ENCODE results near the gene BMP8A.
"Not testable (repeated sequence)": the region's sequence is repeated elsewhere in the genome, so short reads cannot be mapped to it uniquely, and the experiment has no call there.

Gene BMP8A

DNA sequence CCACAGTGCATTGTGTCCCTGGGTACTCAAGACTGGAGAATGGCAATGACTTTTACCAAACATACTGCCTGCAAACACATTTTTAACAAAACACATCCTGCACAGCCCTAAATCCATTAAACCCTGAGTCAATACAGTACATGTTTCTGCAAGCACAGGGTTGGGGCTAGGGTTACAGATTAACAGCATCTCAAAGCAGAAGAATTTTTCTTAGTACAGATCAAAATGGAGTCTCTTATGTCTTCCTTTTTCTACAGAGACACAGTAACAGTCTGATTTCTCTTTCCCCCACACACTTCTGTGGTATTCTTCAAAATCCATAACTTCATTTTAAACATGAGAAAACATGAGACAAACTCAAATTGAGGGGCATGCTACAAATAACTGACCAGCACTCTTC, 13.9 kb downstream of the BMP8A start:
- H3K9me3 Mint-ChIP-seq, result no peaks in the 10 kb centered on the region
- CTCF ChIA-PET, result interaction anchor here (1.1 kb wide), 1 partner anchor 152 kb away, joined by 3 read pairs; no protein-coding TSS in a partner anchor
- DNase-seq, result no peak
- no peaks in the 10 kb centered on the region for H3K36me3 Mint-ChIP-seq
- no peak overlapping the region for H3K27ac Mint-ChIP-seq
- H3K27me3 Mint-ChIP-seq, result peaks cover 47% of the 10 kb centered on the region
- H3K4me1 Mint-ChIP-seq, result peaks cover 11% of the 10 kb centered on the region
- no peak overlapping the region for H3K4me3 Mint-ChIP-seq

DNA sequence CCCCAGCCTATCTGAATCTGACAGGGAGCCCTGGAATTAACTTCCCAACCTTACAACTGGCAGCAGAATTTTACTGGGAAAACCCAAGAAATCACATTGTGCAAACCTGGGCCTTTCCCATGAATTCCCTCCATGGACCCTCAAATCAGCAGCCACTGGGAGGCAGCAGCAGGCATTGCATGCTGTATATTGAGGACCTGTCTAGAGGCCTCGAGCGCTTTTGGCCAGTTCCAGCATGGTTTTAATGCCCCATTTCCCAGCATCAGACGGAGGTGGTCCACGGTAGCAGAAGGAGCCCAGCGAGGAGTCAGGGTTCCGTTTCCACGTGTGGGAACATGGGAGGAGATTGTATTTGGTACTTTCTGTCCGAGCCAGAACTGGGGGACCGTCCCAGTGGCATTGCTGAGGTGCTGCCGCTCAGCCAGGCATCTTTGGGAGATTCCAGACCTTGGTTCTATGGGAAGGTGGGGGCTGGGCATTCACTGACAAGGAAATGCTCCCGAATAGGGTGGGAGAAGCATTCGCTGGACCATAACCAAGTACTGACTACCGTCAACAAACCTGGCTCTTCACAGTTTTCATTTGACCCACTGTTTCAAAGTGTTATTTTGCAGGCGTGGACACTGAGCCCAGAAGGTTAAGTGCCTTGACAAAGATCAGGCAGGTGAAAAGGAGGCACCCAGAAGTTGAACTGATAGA, 15.9 kb downstream of the BMP8A start:
- peaks cover 16% of the 10 kb centered on the region for H3K4me1 Mint-ChIP-seq
- no peaks in the 10 kb centered on the region for H3K9me3 Mint-ChIP-seq
- no peak overlapping the region for H3K27ac Mint-ChIP-seq
- no peak for DNase-seq
- H3K36me3 Mint-ChIP-seq, result no peaks in the 10 kb centered on the region
- CTCF ChIA-PET, result no interaction called here
- peaks cover 40% of the 10 kb centered on the region for H3K27me3 Mint-ChIP-seq
- H3K4me3 Mint-ChIP-seq, result no peak overlapping the region

GRCh38 chr1:39508266-39508665, 16.8 kb downstream of the BMP8A start:
- no peak for DNase-seq
- no peak overlapping the region for H3K4me3 Mint-ChIP-seq
- CTCF ChIA-PET, result no interaction called here
- H3K4me1 Mint-ChIP-seq, result peaks cover 16% of the 10 kb centered on the region
- H3K36me3 Mint-ChIP-seq, result no peaks in the 10 kb centered on the region
- H3K27me3 Mint-ChIP-seq, result peaks cover 40% of the 10 kb centered on the region
- H3K9me3 Mint-ChIP-seq, result no peaks in the 10 kb centered on the region
- no peak overlapping the region for H3K27ac Mint-ChIP-seq

DNA sequence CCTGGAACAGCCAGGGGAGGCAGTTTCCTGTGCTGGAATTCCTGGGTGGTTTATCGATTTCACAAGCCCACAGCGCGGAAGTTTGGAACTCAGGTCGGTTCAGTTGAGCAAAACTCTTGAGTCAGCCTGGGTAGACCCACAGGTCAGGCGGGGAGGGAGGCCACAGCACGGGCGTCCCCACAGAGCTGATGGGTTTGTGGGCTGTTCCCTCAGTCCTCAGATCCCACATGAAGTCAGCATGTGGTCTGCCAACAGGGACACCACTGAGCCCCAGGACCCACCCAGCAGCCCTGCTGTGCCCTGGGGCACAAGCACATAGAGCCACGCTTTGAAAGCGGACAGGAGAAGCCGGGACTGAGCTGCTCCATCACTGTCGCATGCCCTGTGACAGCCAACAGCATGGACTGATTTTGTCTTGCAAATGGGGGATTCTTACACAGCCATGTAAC, 17.4 kb downstream of the BMP8A start:
- peaks cover 44% of the 10 kb centered on the region for H3K27me3 Mint-ChIP-seq
- no peak for DNase-seq
- no peaks in the 10 kb centered on the region for H3K9me3 Mint-ChIP-seq
- H3K4me3 Mint-ChIP-seq, result no peak overlapping the region
- no peaks in the 10 kb centered on the region for H3K36me3 Mint-ChIP-seq
- H3K27ac Mint-ChIP-seq, result no peak overlapping the region
- CTCF ChIA-PET, result interaction anchor here (1.0 kb wide), 1 partner anchor 410 kb away, joined by 5 read pairs; no protein-coding TSS in a partner anchor
- H3K4me1 Mint-ChIP-seq, result peaks cover 16% of the 10 kb centered on the region

DNA sequence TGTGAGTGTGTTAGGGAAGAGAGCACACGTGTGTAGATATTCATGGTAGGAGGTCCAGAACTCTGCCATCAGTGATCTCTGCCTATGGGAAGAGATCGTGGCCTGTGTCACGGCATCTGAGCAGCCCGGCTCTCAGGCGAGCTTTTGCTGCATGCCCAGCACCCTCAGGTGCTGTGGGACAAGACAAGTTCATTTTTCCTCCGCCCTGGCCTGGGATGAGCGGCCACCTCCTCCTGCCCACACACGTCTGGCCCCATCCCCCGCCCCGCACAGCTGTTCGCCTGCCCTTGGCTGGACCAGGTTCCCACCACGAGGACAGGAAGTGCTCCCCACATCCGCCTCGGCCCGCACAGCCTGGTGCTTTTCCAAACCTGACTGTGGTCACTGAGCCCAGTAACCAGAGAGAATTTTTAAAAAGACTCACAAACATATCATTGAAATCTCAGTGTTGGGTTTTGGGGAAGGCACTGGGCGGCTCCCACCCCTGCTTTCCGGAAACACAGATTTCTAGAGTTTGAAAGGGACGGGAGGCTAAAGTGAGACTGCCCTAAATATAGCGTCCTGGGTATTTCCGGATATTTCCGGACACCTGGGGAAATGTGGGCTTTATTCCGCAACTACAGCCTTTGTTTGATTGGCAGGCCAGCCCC, 18.0 kb downstream of the BMP8A start:
- H3K4me1 Mint-ChIP-seq, result peaks cover 16% of the 10 kb centered on the region
- H3K27ac Mint-ChIP-seq, result peak overlapping the region; percentile 74
- CTCF ChIA-PET, result interaction anchor here (1.0 kb wide), 1 partner anchor 411 kb away, joined by 5 read pairs; no protein-coding TSS in a partner anchor
- no peaks in the 10 kb centered on the region for H3K36me3 Mint-ChIP-seq
- no peaks in the 10 kb centered on the region for H3K9me3 Mint-ChIP-seq
- no peak overlapping the region for H3K4me3 Mint-ChIP-seq
- H3K27me3 Mint-ChIP-seq, result peaks cover 44% of the 10 kb centered on the region
- peak; percentile 39 for DNase-seq

- peaks cover 19% of the 10 kb centered on the region for H3K4me1 Mint-ChIP-seq
- CTCF ChIA-PET, result not testable (repeated sequence)
Measured at GRCh38 chr1:39510570-39511186, 19.2 kb downstream of the BMP8A start.

DNA sequence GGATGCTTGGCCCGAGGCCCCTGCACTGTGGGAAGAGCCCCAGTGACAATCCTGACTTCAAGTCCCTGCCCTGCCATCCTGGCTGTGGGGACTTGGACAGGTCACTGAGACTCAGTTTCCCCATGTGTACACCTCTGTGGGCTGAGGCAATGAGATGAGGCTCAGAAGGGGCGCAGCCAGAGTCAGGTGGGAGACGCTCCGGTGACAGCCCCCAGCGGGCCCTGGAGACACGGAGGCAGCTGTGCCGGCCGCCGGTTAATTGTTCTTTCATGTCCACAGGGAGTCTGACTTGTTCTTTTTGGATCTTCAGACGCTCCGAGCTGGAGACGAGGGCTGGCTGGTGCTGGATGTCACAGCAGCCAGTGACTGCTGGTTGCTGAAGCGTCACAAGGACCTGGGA, 20.0 kb downstream of the BMP8A start:
- H3K4me1 Mint-ChIP-seq, result peaks cover 19% of the 10 kb centered on the region
- peaks cover 45% of the 10 kb centered on the region for H3K27me3 Mint-ChIP-seq
- H3K27ac Mint-ChIP-seq, H3K36me3 Mint-ChIP-seq, CTCF ChIA-PET, H3K9me3 Mint-ChIP-seq, DNase-seq, H3K4me3 Mint-ChIP-seq: not testable (repeated sequence)

More at GRCh38 chr1:39510570-39511186, 19.2 kb downstream of the BMP8A start:
- H3K9me3 Mint-ChIP-seq, H3K27ac Mint-ChIP-seq, H3K4me3 Mint-ChIP-seq, DNase-seq, H3K36me3 Mint-ChIP-seq: not testable (repeated sequence)
- peaks cover 47% of the 10 kb centered on the region for H3K27me3 Mint-ChIP-seq

DNA sequence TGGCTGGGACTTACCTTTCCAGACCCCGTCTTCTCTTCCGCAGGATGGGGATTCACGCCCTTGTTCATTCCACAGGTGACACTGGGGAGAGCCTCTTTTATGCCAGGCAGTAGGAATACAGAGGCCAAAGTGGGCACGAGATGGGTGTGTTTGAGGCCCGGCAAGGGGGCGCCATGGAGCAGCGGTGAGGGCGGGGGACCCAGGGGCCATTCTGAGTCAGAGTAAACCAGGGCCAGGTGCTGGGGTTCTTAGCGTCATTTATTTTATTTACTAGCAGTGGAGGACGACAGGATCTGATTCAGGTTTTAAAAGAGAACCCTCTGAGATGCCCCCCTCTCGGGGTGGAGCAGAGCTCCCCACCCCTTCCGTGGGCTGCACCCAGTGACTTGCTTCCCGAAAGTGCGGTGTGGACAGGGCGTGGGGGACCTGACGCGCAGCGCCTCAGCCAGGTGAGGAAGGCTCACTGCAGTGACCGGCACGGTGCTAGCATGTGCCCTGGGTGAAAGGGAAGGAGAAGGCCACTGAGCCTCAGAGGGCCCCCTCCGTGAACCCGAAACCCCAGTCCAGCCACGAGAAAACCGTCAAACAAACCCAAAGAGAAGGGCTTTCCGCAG, 20.9 kb downstream of the BMP8A start:
- Mint-ChIP-seq H3K27me3 (peaks cover 44% of the 10 kb centered on the region), H3K4me1 (peaks cover 19% of the 10 kb centered on the region)
- DNase-seq, H3K9me3 Mint-ChIP-seq, H3K4me3 Mint-ChIP-seq, H3K36me3 Mint-ChIP-seq, CTCF ChIA-PET, H3K27ac Mint-ChIP-seq: not testable (repeated sequence)

GRCh38 chr1:39514710-39515124, 23.3 kb downstream of the BMP8A start:
- not testable (repeated sequence) for DNase-seq
- peaks cover 11% of the 10 kb centered on the region for H3K4me1 Mint-ChIP-seq

GRCh38 chr1:39515131-39516086, 24.0 kb downstream of the BMP8A start:
- H3K4me1 Mint-ChIP-seq, CTCF ChIA-PET, DNase-seq, H3K27ac Mint-ChIP-seq, H3K9me3 Mint-ChIP-seq, H3K36me3 Mint-ChIP-seq: not testable (repeated sequence)
- peaks cover 17% of the 10 kb centered on the region for H3K27me3 Mint-ChIP-seq
- H3K4me3 Mint-ChIP-seq, result peak overlapping the region; percentile 34

More at GRCh38 chr1:39514710-39515124, 23.3 kb downstream of the BMP8A start:
- H3K4me3 Mint-ChIP-seq, H3K36me3 Mint-ChIP-seq, H3K27ac Mint-ChIP-seq, H3K9me3 Mint-ChIP-seq, CTCF ChIA-PET: not testable (repeated sequence)
- H3K27me3 Mint-ChIP-seq, result peaks cover 20% of the 10 kb centered on the region

DNA sequence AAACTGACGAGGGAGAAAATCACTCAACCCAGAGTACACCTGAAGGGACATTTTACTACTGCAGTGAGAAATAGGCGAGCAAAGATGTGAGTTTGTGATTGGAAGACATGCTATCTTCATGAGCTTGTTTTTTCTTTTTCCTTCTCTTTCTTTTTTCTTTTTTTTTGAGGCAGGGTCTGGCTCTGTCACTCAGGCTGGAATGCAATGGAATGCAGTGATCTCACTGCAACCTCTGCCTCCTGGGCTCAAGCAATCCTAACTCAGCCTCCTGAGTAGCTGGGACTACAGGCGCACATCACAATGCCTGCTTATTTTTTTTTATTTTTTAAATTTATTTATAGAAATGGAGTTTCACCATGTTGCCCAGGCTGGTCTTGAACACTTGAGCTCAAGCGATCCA, 25.4 kb downstream of the BMP8A start:
- H3K36me3 Mint-ChIP-seq, result not testable (repeated sequence)

DNA sequence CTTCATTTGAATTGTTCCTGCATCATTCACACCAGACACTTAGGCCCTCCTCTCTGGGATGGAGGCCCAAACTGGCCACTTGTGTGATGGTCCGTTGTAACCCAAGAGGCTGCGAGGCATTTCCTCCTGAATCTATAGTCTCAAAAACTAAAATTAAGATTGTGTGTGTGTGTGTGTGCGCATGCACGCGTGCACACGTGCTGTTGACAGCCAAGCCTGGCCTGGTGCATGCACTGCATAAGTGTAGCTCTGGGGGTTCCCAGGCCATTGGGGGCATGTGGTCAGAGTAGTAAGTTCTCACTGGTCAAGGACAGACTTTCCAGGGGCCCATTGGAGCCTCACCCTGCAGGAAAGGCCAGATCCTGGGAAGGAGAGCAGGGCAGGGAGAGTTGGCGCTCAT, 26.5 kb downstream of the BMP8A start:
- H3K9me3 Mint-ChIP-seq, H3K27ac Mint-ChIP-seq, DNase-seq, H3K4me3 Mint-ChIP-seq, H3K36me3 Mint-ChIP-seq, CTCF ChIA-PET, H3K4me1 Mint-ChIP-seq: not testable (repeated sequence)
- H3K27me3 Mint-ChIP-seq, result peaks cover 13% of the 10 kb centered on the region

More for the DNA sequence above, 25.4 kb downstream of the BMP8A start:
- peaks cover 13% of the 10 kb centered on the region for H3K27me3 Mint-ChIP-seq
- H3K4me3 Mint-ChIP-seq, H3K4me1 Mint-ChIP-seq, DNase-seq, CTCF ChIA-PET, H3K27ac Mint-ChIP-seq, H3K9me3 Mint-ChIP-seq: not testable (repeated sequence)

GRCh38 chr1:39519376-39519775, 27.9 kb downstream of the BMP8A start:
- H3K27ac Mint-ChIP-seq, H3K27me3 Mint-ChIP-seq, H3K9me3 Mint-ChIP-seq, H3K36me3 Mint-ChIP-seq, CTCF ChIA-PET, DNase-seq, H3K4me3 Mint-ChIP-seq, H3K4me1 Mint-ChIP-seq: not testable (repeated sequence)
